Fibroblast of lung (primary cell): ENCODE results near the gene USP12.

Source experiments
- EZH2 ChIP-seq: IDR thresholded peaks from 2 replicates; pipeline ENCODE4 v1.5.1; 2012; ENCODE audit warnings: low read length, control low read depth, mild to moderate bottlenecking; ENCODE audit errors: missing control alignments
- TF ChIP-seq, protein P1 (sequence below), 2 donors: IDR thresholded peaks in 1 of 2; conservative IDR thresholded peaks in 1 of 2; 1 replicate in 1 of 2; 2 replicates in 1 of 2; pipeline ENCODE4 v1.5.1; 2011 to 2012; ENCODE audit warnings: low read length in 2 of 2, control low read depth in 1 of 2, inconsistent platforms in 1 of 2, low read depth in 1 of 2, mild to moderate bottlenecking in 1 of 2

DNA sequence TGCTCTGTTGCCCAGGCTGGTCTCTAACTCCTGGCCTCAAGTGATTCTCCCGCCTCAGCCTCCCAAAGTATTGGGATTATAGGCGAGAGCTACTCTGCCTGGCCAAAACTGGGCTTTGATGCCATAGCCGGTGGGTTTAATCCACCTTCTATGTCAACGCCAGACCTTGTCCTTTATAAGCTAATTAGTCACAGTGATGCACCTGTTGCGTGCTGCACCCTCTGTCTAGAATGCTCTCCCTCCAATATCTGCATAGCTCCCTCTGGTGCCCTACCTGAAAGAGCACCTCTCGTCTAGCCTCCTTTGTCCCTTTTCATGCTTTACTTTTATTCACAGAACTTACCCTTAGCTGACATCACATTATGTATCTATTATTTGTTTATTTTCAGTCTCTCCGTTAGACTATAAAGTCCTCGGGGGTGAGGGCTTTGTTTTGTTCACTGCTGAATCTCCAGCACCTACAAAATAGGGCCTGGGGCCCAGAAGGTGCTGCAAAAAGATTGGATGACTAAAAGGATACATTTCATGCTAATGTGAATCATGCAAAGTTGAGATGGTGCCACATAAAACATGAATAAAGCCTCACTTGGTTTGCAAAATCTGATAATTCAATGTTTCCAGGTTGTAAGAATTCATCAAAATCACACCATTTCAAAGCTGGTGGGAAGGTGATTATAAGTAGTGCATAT lies 148.1 kb downstream of the USP12 start:
- no peak for TF ChIP-seq EZH2
- TF ChIP-seq, protein P1, sequence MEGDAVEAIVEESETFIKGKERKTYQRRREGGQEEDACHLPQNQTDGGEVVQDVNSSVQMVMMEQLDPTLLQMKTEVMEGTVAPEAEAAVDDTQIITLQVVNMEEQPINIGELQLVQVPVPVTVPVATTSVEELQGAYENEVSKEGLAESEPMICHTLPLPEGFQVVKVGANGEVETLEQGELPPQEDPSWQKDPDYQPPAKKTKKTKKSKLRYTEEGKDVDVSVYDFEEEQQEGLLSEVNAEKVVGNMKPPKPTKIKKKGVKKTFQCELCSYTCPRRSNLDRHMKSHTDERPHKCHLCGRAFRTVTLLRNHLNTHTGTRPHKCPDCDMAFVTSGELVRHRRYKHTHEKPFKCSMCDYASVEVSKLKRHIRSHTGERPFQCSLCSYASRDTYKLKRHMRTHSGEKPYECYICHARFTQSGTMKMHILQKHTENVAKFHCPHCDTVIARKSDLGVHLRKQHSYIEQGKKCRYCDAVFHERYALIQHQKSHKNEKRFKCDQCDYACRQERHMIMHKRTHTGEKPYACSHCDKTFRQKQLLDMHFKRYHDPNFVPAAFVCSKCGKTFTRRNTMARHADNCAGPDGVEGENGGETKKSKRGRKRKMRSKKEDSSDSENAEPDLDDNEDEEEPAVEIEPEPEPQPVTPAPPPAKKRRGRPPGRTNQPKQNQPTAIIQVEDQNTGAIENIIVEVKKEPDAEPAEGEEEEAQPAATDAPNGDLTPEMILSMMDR (conservative IDR thresholded peaks at IDR 0.05 in 1 of 2, IDR thresholded peaks at IDR 0.05 in 1 of 2; ENCODE audit: low read depth in 1 of 2, low read length in 2 of 2) = no peak
